IPS-18a (cell line): ENCODE results near the gene GPSM1.
"Not testable (repeated sequence)": the region's sequence is repeated elsewhere in the genome, so short reads cannot be mapped to it uniquely, and the experiment has no call there.

Source experiments
- H3K27ac ChIP-seq: one replicate; pipeline ENCODE4 v1.5.1; 2013; ENCODE audit warnings: low read length
- H3K27me3 ChIP-seq: one replicate; pipeline ENCODE4 v1.6.1; 2013; ENCODE audit warnings: mild to moderate bottlenecking, low read length; ENCODE audit not compliant: control insufficient read depth, insufficient read depth
- H3K36me3 ChIP-seq: one replicate; pipeline ENCODE4 v1.6.1; 2013; ENCODE audit warnings: low read depth, low read length; ENCODE audit not compliant: control insufficient read depth
- H3K4me1 ChIP-seq: one replicate; pipeline ENCODE4 v1.6.1; 2013; ENCODE audit warnings: low read depth, low read length; ENCODE audit not compliant: control insufficient read depth
- H3K4me3 ChIP-seq: one replicate; pipeline ENCODE4 v1.5.1; 2013; ENCODE audit warnings: low read length
- H3K9ac ChIP-seq: one replicate; pipeline ENCODE4 v1.6.1; 2013; ENCODE audit warnings: mild to moderate bottlenecking, low read length, moderate library complexity
- H3K9me3 ChIP-seq: one replicate; pipeline ENCODE4 v1.6.1; 2013; ENCODE audit warnings: low read depth, low read length; ENCODE audit not compliant: control insufficient read depth

The GPSM1 gene

DNA sequence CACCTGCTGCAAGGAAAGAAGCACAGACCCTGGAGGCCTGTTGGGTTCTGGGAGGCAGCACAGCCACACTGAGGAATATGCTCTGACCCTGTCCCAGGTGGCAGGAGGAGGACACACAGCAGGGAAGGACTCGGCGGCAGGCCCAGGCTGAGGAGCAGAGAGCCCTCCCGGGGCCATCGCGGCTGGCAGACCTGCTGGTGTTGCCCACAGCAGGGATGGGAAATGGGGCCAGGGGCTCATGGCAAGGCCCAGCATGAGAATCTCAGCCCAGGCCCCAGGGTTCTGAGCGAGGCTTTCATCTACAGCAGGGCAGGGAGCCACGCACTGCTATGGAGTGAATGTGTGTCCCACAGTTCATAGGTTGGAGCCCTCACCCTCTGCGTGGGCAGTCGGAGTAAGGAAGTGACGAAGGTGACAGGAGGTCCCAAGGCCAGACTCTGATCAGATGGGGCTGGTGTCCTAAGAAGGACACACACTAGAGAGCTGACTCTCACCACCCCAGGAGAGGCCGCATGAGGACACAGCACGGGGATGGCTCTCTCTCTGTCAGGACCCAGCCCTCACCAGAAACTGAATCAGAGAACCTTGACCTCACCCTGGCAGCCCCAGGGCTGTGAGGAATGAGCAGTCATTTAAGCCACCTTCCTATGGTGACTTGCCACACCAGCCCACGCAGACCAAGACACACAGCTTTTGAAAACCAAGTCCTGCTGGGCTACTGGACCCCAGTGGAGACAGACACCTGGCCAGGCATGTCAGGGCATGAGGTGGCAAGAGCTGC, 10.3 kb upstream of the GPSM1 start:
- Histone ChIP-seq H3K27me3 (no peaks in the 10 kb centered on the region), H3K9ac (no peak overlapping the region), H3K4me3 (no peak overlapping the region), H3K4me1 (no peaks in the 10 kb centered on the region), H3K27ac (no peak overlapping the region), H3K9me3 (peaks cover 7% of the 10 kb centered on the region), H3K36me3 (no peaks in the 10 kb centered on the region)

- Histone ChIP-seq H3K9me3 (peaks cover 7% of the 10 kb centered on the region), H3K9ac (no peak overlapping the region), H3K4me1 (no peaks in the 10 kb centered on the region), H3K4me3 (no peak overlapping the region), H3K27ac (no peak overlapping the region), H3K36me3 (no peaks in the 10 kb centered on the region), H3K27me3 (no peaks in the 10 kb centered on the region)
These were observed 9.6 kb upstream of the GPSM1 start for GRCh38 chr9:136317695-136318094.

DNA sequence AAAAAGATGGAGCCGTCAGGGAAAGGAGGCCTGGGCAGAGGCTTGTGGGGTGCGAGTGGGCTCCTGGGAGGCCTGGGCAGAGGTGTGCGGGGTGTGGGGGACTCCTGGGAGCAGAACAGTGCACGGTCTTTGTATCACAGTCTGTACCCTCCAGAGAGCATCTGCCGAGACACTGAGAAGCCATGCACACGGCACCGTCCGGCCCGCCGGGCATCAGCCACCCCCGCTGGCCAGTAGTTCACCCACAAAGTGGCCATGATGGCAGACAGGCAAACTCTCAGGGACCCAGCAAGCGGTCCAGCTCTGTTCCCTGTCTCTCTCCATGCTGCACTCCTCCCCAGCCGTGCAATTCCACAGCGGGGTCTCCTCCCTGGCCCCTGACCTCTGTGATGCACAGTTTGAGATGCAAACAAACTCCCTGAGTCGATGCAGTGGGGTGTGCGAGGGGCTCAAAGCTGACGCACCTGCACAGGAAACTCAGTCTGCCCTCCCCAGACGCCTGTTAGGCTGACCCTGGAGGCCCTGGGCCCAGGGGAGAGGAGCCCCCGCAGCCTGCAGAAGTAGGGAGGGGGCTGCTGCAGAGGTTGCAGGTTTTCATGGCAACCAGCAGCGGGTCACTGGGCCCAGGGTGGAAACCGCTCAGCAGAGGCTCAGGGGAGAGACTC, 9.1 kb upstream of the GPSM1 start:
- Histone ChIP-seq H3K4me1 (no peaks in the 10 kb centered on the region), H3K9ac (no peak overlapping the region), H3K27me3 (no peaks in the 10 kb centered on the region), H3K4me3 (no peak overlapping the region), H3K27ac (no peak overlapping the region), H3K36me3 (no peaks in the 10 kb centered on the region), H3K9me3 (peaks cover 7% of the 10 kb centered on the region)

DNA sequence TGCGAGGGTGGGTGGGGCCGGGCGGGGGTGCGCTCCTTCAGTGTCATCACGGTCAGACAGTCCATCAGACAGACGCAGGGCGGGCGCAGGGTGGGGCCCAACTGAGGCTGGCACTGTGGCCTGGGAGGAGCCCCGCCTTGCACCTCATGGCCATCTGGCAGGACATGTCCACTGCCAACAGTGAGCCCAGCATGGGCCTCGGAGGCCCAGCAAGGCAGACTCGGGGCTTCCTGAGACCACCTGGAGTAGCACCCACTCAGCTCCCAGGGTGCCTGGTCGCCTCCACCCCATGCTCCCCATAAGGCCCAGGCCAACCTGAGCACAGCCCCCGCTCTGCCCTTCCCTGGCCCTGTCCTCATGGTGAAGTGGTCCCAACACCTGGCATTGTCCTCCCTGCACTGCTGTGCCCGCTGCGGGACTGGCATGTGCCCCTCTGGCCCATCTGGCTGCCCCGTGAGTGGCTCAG, 8.5 kb upstream of the GPSM1 start:
- H3K4me1 ChIP-seq: no peaks in the 10 kb centered on the region
- H3K9me3 ChIP-seq: peaks cover 7% of the 10 kb centered on the region
- no peak overlapping the region for H3K27ac ChIP-seq
- H3K4me3 ChIP-seq: no peak overlapping the region
- no peaks in the 10 kb centered on the region for H3K27me3 ChIP-seq
- no peak overlapping the region for H3K9ac ChIP-seq
- no peaks in the 10 kb centered on the region for H3K36me3 ChIP-seq

- not testable (repeated sequence) for H3K36me3 ChIP-seq, H3K4me1 ChIP-seq, H3K9ac ChIP-seq, H3K9me3 ChIP-seq, H3K4me3 ChIP-seq, H3K27me3 ChIP-seq, H3K27ac ChIP-seq
These were observed 8.1 kb upstream of the GPSM1 start for GRCh38 chr9:136319244-136319643.

DNA sequence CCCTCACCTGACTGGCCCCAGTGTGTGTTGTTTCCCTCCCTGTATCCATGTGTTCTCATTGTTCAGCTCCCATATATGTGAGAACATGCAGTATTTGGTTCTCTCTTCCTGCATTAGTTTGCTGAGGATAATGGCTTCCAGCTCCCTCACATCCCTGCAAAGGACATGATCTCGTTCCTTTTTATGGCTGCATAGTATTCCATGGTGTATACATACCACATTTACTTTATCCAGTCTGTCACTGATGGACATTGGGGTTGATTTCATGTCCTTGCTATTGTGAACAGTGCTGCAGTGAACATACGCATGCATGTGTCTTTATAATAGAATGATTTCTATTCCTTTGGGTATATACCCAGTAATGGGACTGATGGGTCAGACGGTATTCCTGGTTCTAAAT, 7.4 kb upstream of the GPSM1 start:
- not testable (repeated sequence) for H3K27ac ChIP-seq, H3K36me3 ChIP-seq, H3K4me3 ChIP-seq, H3K4me1 ChIP-seq, H3K9me3 ChIP-seq, H3K27me3 ChIP-seq, H3K9ac ChIP-seq

DNA sequence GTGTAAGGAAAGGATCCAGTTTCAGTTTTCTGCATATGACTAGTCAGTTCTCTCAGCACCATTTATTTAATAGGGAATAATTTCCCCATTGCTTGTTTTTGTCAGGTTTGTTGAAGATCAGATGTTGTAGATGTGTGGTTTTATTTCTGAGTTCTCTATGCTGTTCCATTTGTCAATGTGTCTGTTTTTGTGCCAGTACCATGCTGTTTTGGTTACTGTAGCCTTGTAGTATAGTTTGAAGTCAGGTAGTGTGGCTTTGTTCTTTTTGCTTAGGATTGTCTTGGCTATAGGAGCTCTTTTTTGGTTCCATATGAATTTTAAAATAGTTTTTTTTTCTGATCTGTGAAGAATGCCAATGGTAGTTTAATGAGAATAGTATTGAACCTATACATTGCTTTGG, 6.4 kb upstream of the GPSM1 start:
- H3K36me3 ChIP-seq, H3K9ac ChIP-seq, H3K9me3 ChIP-seq, H3K27me3 ChIP-seq, H3K4me1 ChIP-seq, H3K27ac ChIP-seq, H3K4me3 ChIP-seq: not testable (repeated sequence)

DNA sequence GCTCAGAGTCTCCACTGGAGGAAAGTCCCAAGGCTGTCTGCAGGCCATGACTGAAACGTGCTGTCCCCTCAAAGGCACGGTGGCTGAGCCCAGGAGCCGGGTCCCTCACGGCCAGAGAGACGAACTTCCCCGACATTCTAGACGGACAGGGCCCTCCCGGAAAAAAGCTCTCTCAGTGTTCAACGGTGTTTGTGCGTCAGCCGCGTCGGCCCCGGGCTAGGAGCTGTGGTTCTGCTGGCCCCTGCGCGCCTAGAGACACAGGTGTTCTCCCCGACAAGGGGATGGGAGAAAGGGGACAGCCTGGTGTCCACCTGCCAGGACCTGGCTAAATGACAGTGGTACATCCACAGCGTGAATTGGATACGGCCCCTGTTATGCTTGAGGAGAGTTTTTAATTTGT, 5.8 kb upstream of the GPSM1 start:
- Histone ChIP-seq H3K4me1 (peaks cover 1% of the 10 kb centered on the region), H3K27me3 (no peaks in the 10 kb centered on the region), H3K27ac (no peak overlapping the region)

DNA sequence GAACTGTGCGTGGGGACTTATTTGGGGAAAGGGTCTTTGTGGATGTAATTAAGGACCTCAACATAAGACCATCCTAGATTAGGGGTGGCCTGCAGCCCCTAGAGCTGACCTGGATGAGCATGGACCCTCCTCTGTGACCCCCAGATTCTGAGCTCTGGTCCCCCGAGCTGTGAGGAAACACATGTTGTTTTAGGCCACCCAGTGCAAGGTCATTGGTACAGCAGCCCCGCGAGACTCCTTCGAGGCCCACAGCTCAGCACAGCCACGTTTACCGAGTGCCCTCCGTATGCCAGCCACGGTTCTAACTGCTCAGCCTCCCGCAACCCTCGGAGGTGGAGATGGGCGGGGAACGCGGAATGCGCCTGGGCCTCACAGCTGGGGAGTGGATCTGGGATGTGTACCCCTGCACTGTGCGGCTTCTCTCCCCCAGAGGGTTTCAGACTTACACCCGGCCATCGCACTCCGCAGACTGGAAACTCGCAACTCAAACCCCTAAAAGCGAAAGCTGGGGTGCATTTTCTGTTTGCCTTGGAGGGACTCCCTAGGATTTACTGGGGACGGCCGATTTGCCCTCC, 4.5 kb upstream of the GPSM1 start:
- Histone ChIP-seq H3K9me3 (no peaks in the 10 kb centered on the region), H3K4me3 (no peak overlapping the region), H3K27ac (no peak overlapping the region), H3K4me1 (peaks cover 6% of the 10 kb centered on the region), H3K9ac (no peak overlapping the region), H3K27me3 (no peaks in the 10 kb centered on the region), H3K36me3 (no peaks in the 10 kb centered on the region)

More for the DNA sequence above, 5.8 kb upstream of the GPSM1 start:
- no peak overlapping the region for H3K9ac ChIP-seq
- H3K9me3 ChIP-seq: no peaks in the 10 kb centered on the region
- no peak overlapping the region for H3K4me3 ChIP-seq
- H3K36me3 ChIP-seq: no peaks in the 10 kb centered on the region

GRCh38 chr9:136323371-136323789, 4.0 kb upstream of the GPSM1 start:
- H3K27ac ChIP-seq: no peak overlapping the region

DNA sequence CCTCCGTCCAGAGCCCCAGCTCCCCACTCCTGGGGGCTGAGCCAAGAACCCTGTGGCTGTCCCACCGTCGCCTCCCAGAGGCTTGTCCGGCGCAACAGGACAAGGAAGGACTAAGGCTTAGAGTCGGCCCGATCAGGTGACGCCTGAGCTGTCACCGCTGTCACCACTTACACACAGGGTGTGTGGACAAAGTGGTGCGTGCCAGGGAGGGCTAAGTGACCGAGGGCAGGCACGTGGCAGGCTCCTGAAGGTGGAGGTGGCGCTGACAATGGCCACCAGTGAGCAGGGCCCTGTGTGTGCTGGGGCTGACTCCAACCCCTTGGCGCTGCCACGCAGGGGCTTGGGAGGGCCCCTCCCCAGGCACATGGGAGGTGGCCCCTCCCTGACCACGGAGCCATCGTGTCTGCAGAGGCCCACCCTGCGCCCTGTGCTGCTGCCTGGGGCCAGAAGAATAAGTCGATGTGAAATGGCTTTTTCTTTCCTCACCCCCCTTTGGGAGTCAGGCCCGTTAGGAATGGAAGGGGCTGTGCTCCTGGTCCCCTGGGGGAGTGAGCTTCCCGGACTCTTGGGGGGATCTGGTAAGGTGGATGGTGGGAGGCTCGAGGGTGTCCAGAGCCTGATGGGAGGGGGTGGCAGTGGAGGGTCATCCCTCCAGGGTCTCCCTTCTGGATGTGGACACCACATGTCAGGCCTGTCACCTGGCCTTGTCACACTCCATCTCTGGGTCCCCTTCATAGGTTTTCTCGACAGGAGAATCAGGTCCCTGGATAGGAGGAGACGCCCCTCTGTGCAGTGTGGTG, 2.6 kb upstream of the GPSM1 start:
- Histone ChIP-seq H3K4me1 (peaks cover 11% of the 10 kb centered on the region), H3K9ac (no peak overlapping the region), H3K9me3 (no peaks in the 10 kb centered on the region), H3K27me3 (no peaks in the 10 kb centered on the region), H3K4me3 (no peak overlapping the region), H3K27ac (no peak overlapping the region), H3K36me3 (no peaks in the 10 kb centered on the region)

More at GRCh38 chr9:136323371-136323789, 4.0 kb upstream of the GPSM1 start:
- Histone ChIP-seq H3K4me3 (no peak overlapping the region), H3K9me3 (no peaks in the 10 kb centered on the region), H3K4me1 (peaks cover 9% of the 10 kb centered on the region), H3K27me3 (no peaks in the 10 kb centered on the region), H3K9ac (no peak overlapping the region), H3K36me3 (no peaks in the 10 kb centered on the region)
